ENCODE data around the gene AGBL4.
"Not testable (repeated sequence)": the region's sequence is repeated elsewhere in the genome, so short reads cannot be mapped to it uniquely, and the experiment has no call there.

Gene AGBL4

DNA sequence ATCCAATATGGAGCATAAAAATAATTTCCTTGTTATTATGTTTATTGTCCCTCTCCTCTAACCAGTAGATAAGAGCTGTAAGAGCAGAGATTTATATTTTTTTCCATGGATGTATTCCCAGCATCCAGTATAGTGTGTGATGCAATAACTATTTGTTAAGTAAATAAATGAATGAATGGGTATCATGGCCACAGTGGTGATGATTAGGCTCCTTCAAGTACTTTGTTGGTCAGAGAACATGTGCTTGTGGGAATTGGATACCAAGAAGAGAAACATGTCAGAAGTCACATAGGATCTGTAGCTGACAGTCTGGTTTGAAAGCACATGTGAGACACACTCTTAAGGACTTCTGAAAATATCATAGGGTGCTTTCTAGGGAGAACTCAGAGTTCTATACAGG, 588.5 kb downstream of the AGBL4 start:
- DNase-seq (ENCODE audit: low read depth): no peak

DNA sequence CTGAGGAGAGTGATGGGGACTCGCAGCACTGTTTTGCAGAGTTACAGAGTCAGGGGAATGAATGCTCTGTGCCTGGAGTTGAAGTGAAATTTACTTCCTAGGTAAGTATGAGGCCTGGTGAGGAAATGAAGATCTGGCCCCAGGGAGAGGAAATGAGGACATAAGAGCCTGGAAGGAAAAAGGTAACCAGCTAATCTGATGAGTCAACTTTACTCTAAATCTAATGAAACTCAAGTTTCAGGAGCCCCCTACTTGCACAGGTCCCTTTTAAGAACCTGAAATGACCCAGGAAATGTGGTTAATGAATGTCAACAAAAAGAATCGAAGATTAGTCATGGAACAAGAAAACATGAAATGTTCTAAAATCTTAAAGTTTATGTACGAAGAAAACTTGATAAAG, 599.0 kb downstream of the AGBL4 start:
- DNase-seq (ENCODE audit: low read depth): no peak

DNA sequence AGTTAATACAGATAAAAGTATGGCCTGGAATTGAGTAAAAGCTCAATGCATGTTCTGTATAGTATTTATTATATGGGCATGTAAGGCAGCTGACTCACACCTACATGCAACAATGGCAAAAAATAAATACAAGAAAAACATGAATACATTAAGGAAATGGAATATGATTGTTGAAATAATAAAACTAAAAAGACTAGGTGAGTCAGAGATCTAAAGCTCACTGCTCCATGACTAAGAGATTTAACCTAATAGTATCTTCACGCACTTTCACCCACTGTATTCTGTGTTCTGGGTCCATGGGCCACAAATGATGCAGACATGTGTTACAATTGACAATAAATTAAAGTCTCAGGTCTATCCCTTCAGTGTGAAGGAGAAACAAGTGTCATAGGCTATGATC, 607.0 kb downstream of the AGBL4 start:
- DNase-seq (ENCODE audit: low read depth): no peak

DNA sequence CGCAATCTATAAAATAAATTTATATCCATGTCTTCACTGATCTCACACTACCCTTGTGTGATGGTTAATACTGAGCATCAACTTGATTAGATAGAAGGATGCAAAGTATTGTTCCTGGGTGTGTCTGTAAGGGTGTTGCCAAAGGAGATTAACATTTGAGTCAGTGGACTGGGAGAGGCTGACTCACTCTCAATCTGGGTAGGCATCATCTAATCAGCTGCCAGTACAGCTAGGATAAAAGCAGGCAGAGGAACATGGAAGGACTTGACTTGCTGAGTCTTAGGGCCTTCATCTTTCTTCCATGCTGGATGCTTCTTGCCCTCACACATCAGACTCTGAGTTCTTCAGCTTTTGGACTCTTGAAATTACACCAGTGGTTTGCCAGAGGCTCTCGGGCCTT, 615.4 kb downstream of the AGBL4 start:
- DNase-seq (ENCODE audit: low read depth): no peak

DNA sequence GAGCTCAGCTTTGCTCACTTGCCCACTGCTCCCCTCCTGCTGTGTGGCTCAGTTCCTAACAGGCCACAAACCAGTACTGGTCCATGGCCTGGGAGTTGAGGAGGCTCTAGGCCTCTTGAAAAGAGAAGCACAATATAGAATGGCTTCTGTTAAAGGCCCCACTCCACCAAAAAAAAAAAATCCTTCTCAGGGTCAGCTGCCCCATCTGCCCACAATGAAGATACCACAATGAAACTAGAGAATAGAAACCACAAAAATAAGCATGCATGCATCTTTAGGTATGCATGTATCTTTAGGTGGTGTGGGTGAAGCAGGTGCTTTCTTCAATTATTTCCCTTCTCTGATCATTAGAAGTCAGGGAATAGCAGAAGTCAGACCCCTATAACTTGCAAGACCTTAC, 626.7 kb downstream of the AGBL4 start:
- DNase-seq (ENCODE audit: low read depth): no peak

DNA sequence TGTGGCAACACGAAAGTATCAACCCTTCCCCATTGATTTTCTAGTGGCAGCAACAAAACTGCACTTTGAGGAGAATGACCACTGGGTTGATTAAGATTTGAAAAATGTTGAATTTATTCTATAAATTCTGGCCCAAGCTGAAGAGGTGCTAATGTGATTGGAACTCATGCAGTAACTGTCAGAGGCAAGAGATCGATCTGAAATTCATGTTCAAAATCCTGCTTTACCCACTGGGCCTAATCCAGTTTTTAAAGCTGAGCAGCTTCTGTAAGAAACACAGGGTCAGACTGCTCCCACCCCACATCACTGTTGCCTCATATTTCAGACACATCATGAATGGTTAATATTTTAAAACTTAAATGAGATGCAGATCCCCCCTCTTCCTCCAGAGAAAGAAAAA, 629.6 kb downstream of the AGBL4 start:
- DNase-seq (ENCODE audit: low read depth): no peak

DNA sequence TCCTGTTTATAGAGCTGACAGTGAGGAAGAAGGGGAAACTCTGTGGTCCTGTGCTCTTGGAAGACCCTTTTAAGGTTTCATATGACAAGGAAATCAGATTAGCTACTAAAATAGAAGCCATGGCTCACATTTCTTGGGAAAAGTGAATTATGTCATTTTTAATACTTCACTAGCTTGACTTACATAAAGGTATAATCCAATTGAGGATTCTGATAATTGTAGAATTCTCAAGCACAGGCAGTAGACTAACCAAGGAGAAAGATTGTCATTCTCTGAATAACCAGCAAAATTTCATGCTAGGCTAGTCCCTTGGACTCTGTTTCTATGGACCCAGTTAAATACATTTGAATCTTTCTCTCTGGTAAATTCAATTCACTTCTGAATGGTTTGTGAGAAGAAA, 634.1 kb downstream of the AGBL4 start:
- DNase-seq (ENCODE audit: low read depth): no peak

DNA sequence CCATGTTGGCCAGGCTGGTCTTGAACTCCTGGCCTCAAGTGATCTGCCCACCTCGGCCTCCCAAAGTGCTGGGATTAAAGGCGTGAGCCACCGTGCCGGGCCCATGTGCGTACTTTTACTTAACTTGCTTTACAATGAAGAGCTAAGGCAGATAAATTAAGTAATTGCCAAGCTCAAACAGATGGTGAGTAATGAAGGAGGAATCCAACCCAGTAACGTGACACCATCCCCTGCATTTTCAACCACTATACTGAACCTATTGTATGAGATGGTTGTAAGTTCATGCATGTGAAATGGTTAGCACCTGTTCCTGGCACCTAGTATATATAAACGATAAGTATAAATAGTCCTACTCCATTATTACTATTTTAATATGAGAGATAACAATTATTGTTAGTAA, 659.1 kb downstream of the AGBL4 start:
- DNase-seq (ENCODE audit: low read depth): no peak

DNA sequence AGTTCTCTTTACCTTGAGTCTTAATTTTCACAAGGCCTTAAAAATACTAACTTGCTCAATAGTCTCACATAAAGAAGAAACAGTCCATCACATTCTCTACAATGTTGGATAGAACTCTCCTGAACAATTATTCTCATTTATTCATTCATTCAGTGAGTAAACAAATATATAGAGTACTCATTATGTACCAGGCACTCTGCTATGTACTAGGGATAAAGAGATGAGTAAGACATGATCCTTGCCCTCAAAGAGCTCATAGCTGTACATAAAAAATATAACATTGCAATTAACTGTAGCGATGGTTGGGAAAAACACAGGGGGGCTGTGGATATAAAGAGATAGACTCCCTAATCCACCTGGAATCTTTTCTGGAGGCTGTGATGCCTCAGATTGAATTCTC, 660.1 kb downstream of the AGBL4 start:
- DNase-seq (ENCODE audit: low read depth): no peak

DNA sequence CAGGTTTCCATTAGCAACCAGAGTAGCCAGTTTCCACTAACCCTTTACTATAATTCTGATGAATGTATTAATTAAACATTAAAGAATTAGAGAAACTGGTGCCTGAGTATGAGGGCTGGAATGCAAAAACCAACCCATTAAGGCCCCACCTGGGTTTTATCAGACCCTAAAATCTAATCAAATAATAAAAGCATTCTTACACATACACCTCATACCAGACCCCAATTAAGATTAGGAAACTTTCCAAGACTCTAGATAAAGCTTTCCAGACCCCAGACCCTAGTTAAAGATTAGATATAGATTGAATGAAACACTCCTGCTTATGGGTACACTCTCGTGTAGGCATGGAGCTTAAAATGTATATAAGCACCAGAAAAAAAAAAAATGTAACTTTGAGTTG, 665.7 kb downstream of the AGBL4 start:
- no peak for DNase-seq (ENCODE audit: low read depth)

DNA sequence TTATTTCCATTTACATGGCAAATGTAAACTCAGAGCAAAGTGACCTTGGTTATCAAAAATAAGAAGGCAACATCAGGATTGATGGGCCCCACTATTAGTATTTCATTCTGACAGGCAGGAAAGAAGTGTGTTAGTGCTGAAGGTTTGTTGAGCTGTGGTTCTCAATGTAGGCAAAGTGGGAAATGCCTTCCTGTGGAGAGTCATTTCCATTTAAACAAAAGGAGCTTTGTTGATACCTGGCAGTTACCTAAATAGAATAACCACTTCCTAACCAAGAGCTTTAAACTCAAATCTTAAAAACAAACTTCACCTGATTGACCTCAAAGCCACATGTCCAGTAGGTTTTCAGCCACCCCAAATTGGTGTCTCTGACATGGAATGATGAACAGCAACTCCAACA, 667.2 kb downstream of the AGBL4 start:
- DNase-seq (ENCODE audit: low read depth): no peak

DNA sequence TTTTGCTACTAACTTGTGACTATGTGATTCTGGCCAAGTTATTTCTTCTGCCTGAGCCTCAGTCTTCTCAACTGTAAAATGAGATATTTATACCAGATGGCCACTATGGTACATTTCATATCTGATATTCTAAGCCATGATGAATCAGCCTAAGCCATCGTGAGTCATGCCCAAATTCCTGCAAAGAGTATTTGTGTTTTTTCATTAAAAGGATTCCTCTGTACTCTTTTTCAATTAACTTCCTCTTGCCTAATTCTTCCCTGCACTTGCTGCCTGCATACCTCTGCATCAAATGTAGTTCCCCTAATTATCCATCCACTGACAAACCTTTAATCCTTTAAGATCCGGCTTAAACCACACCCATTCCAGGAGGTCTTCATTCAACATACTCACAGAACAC, 672.0 kb downstream of the AGBL4 start:
- DNase-seq (ENCODE audit: low read depth): no peak

DNA sequence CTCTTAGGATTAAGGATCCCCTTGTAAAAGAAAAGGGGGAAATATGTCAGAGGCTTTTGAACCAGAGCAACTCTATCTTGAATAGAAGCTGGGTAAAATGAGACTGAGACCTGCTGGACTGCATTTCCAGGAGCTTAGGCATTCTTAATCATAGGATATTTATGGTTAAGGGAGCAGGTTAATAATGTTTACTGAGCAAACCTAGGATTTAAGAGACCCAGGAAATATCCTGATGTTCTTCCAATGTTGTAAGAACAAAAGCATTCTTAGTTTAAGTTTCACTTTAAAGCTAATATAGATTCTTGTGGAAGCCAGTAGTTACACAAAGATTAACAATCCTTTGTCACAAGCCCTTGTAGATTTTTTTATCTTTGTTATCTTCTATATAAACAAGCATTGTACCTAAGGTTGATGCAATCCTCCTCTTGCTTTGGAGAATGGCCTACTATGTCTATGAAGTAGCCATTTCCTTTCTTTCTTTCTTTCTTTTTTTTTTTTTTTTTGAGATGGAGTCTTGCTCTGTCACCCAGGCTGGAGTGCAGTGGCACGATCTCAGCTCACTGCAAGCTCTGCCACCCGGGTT, 676.9 kb downstream of the AGBL4 start:
- no peak for DNase-seq (ENCODE audit: low read depth)

DNA sequence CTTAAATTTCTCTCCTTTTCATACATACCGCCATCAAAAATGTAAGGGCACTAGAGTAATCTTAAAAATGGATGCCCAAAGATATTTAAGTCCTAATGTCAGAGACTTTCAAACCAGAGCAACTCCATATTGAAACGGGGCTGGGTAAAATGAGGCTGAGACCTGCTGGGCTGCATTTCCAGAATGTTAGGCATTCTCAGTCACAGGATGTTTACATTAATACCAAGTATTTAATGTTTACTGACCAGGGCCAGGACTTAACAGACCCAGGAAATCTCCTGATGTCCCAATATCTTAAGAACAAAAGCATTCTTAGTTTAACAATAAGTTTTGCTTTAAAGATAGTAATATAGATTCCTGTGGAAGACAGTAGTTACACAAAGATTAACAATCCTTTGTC, 683.2 kb downstream of the AGBL4 start:
- no peak for DNase-seq (ENCODE audit: low read depth)

DNA sequence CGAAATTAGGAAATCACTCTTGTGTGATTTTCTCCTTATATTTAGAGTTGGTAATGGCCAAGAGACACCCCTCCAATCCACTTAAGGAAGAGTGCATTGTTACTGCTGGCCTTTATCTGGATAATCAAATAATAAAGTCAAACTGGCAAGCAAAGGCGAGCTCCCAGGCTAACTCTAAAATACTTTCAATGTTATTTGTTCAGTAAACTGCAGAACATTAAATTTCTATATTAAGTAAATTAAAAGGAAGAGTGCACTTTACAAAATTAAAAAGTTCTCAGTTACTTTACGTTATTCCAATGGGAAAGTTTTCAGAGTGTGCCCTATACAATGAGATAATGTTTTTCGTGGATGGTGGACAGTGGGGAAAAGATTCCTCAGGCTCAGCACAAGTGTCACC, 684.7 kb downstream of the AGBL4 start:
- DNase-seq (ENCODE audit: low read depth): no peak

DNA sequence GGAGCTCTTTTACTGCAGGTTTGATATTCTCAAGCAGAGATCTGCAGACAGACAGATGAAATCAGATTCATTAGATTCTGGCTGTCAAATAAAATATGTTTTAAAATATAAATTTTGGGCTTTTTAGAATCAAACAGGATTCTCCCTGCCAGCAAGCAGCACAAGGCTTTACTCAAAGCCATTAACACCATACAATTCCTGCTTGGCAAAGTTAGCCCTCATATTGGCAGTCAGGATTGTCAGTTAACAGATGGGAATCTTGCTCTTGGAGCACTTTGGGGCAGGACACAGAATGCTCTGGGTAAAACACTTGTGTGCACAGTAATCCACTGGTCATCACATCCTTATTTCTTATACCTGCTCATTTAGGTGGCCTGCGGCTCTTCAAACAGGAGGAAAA, 686.5 kb downstream of the AGBL4 start:
- no peak for DNase-seq (ENCODE audit: low read depth)

DNA sequence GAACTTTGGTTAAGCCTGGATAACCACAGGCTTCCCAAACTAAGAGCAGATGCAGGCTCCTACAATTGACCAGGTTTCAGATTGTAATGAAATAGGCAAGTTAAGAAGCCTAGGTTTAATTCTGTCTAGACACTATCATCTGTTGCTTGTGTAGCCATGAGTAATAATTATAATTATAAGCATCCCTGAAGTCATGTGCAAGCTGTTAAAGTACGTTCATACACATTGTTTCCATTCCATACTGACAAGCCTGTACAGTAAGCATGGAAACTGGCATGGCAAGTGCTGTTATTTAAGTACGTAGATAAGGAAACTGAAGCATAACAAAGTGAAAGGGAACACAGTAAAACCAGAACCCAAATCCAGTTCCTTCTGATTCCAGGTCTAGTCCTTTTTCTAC, 689.8 kb downstream of the AGBL4 start:
- no peak for DNase-seq (ENCODE audit: low read depth)

DNA sequence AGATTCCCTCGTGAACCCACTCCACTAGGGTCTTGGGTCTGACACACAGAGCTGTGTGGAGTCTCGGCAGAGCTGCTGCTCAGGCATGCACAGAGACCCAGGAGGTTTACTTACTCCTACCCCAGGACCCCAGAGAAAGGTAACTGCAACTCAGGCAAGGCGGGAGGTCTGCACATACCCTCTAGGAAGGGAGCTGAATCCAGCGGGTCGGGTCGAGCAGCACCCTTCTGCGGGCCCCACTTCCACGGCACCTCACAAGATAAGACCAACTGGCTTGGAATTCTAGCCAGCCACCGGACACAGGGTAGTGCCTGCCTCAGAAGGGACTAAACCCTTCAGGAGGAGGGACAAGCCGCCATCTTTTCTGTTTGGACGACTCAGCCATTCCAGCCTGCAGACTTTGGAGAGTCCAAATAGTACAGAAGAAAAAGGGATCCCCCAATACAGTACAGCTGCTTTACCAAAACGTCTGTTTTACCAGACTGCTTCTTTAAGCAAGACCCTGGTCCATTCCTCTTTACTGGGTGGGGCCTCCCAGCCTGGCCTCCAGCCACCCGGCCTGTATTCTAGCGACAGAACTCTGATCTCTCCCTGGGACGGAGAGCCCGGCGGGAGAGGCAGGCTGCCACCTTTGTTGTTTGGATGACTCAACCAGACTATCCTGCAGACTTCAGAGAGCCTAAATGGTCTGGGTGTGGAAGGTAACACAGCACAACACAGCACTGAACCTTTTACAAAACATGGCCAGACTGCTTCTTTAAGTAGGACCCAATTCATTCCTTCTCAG, 692.5 kb downstream of the AGBL4 start:
- DNase-seq (ENCODE audit: low read depth): no peak

DNA sequence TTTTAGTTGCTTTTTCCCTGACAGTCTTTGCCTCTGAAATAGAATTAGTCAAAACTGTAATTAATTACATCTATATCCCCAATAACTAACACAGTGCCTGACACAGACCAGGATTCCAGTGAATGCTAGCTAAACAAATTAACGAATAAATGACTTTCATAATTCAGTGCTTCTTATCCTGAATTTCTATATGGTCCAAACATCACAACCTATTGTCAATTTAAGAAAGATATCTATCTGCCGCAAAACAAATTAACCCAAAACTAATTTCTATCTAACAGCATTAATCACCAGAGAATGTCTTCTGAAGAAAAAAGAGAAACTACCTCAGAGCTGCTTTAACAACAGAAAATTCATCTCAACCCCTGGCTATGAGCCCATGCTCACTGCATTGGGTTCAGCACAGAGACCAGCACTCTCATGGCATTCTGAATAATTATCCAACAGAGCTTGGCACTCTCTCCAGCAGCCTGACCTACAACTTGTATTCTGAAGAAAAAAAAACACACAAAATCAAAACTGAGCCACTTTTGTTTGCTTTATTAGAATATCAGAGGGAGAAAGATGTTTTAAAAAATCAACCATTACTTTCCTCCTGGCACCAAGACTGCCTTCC, 699.7 kb downstream of the AGBL4 start:
- no peak for DNase-seq (ENCODE audit: low read depth)

DNA sequence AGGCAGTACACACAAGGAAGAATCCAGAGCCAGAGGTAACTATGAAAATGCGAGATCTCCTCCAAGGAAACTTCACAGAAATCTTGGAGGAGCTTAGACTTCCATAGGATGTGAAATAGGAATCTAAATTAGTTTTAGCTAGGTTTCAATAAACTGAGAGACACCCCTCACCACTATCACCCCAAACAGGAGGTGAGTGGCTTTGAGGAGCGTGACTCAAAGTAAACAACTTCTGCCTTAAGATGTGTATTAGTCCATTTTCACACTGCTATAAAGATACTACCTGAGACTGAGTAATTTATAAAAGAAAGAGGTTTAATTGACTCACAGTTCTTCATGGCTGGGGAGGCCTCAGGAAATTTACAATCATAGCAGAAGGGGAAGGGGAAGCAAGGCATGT, 703.3 kb downstream of the AGBL4 start:
- not testable (repeated sequence) for DNase-seq (ENCODE audit: low read depth)

DNA sequence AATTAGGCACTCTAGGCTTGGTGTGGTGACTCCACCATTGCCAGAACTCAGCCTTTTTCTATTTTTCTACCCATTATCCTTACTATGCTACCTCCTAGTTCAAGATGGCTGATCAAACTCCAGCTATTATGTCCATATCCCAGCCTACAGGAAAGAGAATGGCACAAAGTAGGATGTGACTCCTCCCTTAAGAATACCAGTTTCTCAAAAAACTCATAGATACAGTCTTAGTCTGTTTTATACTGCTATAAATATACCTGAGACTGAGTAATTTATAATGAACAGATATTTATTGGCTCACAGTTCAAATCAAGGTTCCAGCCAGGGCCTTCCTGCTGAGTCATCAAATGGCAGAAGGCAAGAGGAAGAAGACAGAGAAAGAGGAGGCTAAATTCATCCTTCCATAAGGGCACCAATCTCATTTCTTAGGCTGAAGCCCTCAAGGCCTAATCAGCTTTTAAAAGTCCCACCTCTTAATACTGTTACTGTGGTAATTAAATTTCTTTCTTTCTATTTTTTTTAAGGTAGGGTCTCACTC, 704.3 kb downstream of the AGBL4 start:
- DNase-seq (ENCODE audit: low read depth): no peak

DNA sequence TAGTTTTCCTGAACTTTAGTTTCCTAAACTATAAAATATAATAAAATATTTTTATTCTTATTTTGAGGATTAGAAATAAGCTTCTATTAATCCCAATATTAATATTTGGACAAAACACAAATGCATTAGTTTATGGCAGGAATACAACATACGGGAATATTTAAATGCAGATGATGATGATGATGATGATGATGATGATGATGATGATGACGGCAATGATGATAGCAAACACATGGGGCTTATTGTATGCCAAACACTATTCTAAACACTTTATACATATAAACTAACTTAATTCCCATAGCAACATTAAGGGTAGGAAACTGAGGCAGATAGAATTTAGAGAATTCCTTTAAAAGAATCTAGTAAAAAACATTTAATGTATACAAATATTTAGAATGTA, 705.5 kb downstream of the AGBL4 start:
- DNase-seq (ENCODE audit: low read depth): no peak

DNA sequence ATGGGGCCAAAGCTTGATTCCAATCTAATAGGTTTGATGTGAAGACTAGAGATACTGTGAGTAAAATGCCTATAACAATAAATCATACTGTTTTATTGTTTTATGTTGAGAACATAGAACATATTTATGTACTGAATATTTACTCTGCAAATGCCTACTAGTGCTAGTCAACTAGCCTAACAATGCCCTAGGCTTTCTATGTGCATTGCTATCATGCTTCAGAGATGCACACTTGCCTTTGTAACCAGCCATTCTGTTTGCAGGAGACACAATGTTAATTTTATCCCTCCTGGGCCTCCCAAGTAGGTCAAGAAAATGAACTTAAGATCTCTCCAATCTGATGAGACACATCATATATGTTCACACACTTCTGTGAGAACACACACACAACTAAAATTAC, 716.3 kb downstream of the AGBL4 start:
- no peak for DNase-seq (ENCODE audit: low read depth)
